Activated naive CD4-positive, alpha-beta T cell treated with anti-CD3 and anti-CD28 coated beads, Interleukin-2, amount 10 ng/mL, durations not matched to agents 7 days and 5 days (primary cell): ENCODE measurements around the gene CCNB1.
A peak's percentile ranks its signal among the peaks of the same experiment; 100 is the strongest.
"Not testable (repeated sequence)": the region's sequence is repeated elsewhere in the genome, so short reads cannot be mapped to it uniquely, and the experiment has no call there.

Experiments
- CTCF ChIA-PET: fragments of 350-600 bp; sonication (Branson Sonifier 250); formaldehyde crosslinking; loops from one replicate; lab custom pipeline; 2021; ENCODE audit warnings: antibody characterized with exemption; lab: Charles Lee
- DNase-seq: peaks from one replicate; pipeline ENCODE4 v3.0.0-alpha.2; 2020
- H3K27ac Mint-ChIP-seq: one replicate; pipeline ENCODE4 v1.8.0; 2021; ENCODE audit warnings: mild to moderate bottlenecking, moderate library complexity, mixed read lengths
- H3K27me3 Mint-ChIP-seq: one replicate; pipeline ENCODE4 v1.8.0; 2021; ENCODE audit warnings: mild to moderate bottlenecking, mixed read lengths
- H3K36me3 Mint-ChIP-seq: one replicate; pipeline ENCODE4 v1.8.0; 2021; ENCODE audit warnings: mixed read lengths
- H3K4me1 Mint-ChIP-seq: one replicate; pipeline ENCODE4 v1.8.0; 2021; ENCODE audit warnings: mixed read lengths
- H3K4me3 Mint-ChIP-seq: one replicate; pipeline ENCODE4 v1.8.0; 2021; ENCODE audit warnings: mild to moderate bottlenecking, moderate library complexity, mixed read lengths
- H3K9me3 Mint-ChIP-seq: one replicate; pipeline ENCODE4 v1.8.0; 2021; ENCODE audit warnings: mixed read lengths

The CCNB1 gene

GRCh38 chr5:69156456-69156855 is 10.5 kb upstream of the CCNB1 start:
- H3K36me3 Mint-ChIP-seq: no peaks in the 10 kb centered on the region
- no peak for DNase-seq
- H3K27ac Mint-ChIP-seq: no peak overlapping the region
- CTCF ChIA-PET: interaction anchor here (0.6 kb wide), 1 partner anchor 44 kb away, joined by 3 read pairs; no protein-coding TSS in a partner anchor
- H3K4me1 Mint-ChIP-seq: no peaks in the 10 kb centered on the region
- H3K9me3 Mint-ChIP-seq: no peaks in the 10 kb centered on the region
- H3K4me3 Mint-ChIP-seq: no peak overlapping the region
- peaks cover 5% of the 10 kb centered on the region for H3K27me3 Mint-ChIP-seq

DNA sequence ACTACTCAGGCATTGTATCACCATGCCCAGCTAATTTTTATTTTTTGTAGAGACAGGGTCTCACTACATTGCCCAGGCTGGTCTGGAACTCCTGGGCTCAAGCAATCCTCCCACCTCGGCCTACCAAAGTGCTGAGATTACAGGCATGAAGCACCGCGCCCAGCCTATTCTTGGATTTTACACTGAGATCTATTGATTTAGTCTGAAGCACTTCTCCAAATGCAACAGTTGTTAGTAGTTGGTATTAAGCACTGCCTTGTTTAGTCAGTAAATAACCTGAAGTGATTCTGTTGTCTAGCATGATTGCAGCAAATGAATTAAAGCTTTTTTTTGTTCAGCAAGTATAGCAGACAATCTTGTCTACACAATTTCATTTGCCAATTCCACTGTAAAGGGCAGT is 8.9 kb upstream of the CCNB1 start:
- CTCF ChIA-PET: interaction anchor here (1.0 kb wide), 1 partner anchor 26 kb away, joined by 3 read pairs; no protein-coding TSS in a partner anchor

GRCh38 chr5:69160651-69161050 is 6.3 kb upstream of the CCNB1 start:
- H3K27ac Mint-ChIP-seq: no peak overlapping the region
- DNase-seq: no peak
- H3K9me3 Mint-ChIP-seq: no peaks in the 10 kb centered on the region
- no peaks in the 10 kb centered on the region for H3K36me3 Mint-ChIP-seq
- no peak overlapping the region for H3K4me3 Mint-ChIP-seq
- peaks cover under 1% of the 10 kb centered on the region for H3K4me1 Mint-ChIP-seq
- CTCF ChIA-PET: no interaction called here
- H3K27me3 Mint-ChIP-seq: no peaks in the 10 kb centered on the region

More for the DNA sequence above, 8.9 kb upstream of the CCNB1 start:
- DNase-seq: no peak
- no peaks in the 10 kb centered on the region for H3K36me3 Mint-ChIP-seq
- peaks cover 5% of the 10 kb centered on the region for H3K27me3 Mint-ChIP-seq
- H3K4me3 Mint-ChIP-seq: no peak overlapping the region
- H3K27ac Mint-ChIP-seq: no peak overlapping the region
- H3K4me1 Mint-ChIP-seq: no peaks in the 10 kb centered on the region
- H3K9me3 Mint-ChIP-seq: no peaks in the 10 kb centered on the region

GRCh38 chr5:69167493-69167855 is 524 bp downstream of the CCNB1 start:
- H3K9me3 Mint-ChIP-seq: peaks cover 1% of the 10 kb centered on the region
- peaks cover 49% of the 10 kb centered on the region for H3K4me1 Mint-ChIP-seq
- no peaks in the 10 kb centered on the region for H3K27me3 Mint-ChIP-seq
- peak overlapping the region; percentile 90 for H3K27ac Mint-ChIP-seq
- peaks cover 44% of the 10 kb centered on the region for H3K36me3 Mint-ChIP-seq
- peak overlapping the region; percentile 94 for H3K4me3 Mint-ChIP-seq
- CTCF ChIA-PET: interaction anchor here (0.9 to 1.5 kb wide), 2 partner anchors 22 to 74 kb away, joined by 3 to 4 read pairs; partner anchors contain the start of genes CENPH and SLC30A5
- DNase-seq: peak; percentile 26

DNA sequence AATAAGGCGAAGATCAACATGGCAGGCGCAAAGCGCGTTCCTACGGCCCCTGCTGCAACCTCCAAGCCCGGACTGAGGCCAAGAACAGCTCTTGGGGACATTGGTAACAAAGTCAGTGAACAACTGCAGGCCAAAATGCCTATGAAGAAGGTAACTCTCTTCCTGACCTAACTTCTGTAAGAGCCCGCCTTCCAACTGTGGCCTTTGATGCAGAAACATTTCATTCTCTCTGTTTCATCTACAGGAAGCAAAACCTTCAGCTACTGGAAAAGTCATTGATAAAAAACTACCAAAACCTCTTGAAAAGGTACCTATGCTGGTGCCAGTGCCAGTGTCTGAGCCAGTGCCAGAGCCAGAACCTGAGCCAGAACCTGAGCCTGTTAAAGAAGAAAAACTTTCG is 979 bp downstream of the CCNB1 start:
- peak; percentile 27 for DNase-seq
- H3K4me1 Mint-ChIP-seq: peaks cover 52% of the 10 kb centered on the region
- H3K4me3 Mint-ChIP-seq: peak overlapping the region; percentile 94
- H3K9me3 Mint-ChIP-seq: peaks cover 1% of the 10 kb centered on the region
- no peaks in the 10 kb centered on the region for H3K27me3 Mint-ChIP-seq
- H3K27ac Mint-ChIP-seq: peak overlapping the region; percentile 90
- peaks cover 46% of the 10 kb centered on the region for H3K36me3 Mint-ChIP-seq
- CTCF ChIA-PET: interaction anchor here (0.9 kb wide), 1 partner anchor 22 kb away, joined by 3 read pairs; the partner anchor contains the start of gene CENPH

- Mint-ChIP-seq H3K4me3 (no peak overlapping the region), H3K36me3 (peaks cover 67% of the 10 kb centered on the region), H3K9me3 (peaks cover 1% of the 10 kb centered on the region), H3K27me3 (no peaks in the 10 kb centered on the region), H3K4me1 (peaks cover 55% of the 10 kb centered on the region), H3K27ac (no peak overlapping the region)
- CTCF ChIA-PET: interaction anchor here (2.0 kb wide), 1 partner anchor 77 kb away, joined by 5 read pairs; the partner anchor contains the start of gene SLC30A5
- no peak for DNase-seq
These were observed 3.5 kb downstream of the CCNB1 start for GRCh38 chr5:69170495-69170894.

GRCh38 chr5:69170969-69171368 is 4.0 kb downstream of the CCNB1 start:
- H3K27ac Mint-ChIP-seq: no peak overlapping the region
- H3K9me3 Mint-ChIP-seq: peaks cover 1% of the 10 kb centered on the region
- peaks cover 51% of the 10 kb centered on the region for H3K4me1 Mint-ChIP-seq
- H3K36me3 Mint-ChIP-seq: peaks cover 70% of the 10 kb centered on the region
- DNase-seq: no peak
- H3K4me3 Mint-ChIP-seq: no peak overlapping the region
- CTCF ChIA-PET: no interaction called here
- no peaks in the 10 kb centered on the region for H3K27me3 Mint-ChIP-seq

GRCh38 chr5:69181659-69182293 is 14.8 kb downstream of the CCNB1 start:
- H3K4me1 Mint-ChIP-seq, H3K4me3 Mint-ChIP-seq, H3K9me3 Mint-ChIP-seq, DNase-seq, H3K27ac Mint-ChIP-seq, H3K27me3 Mint-ChIP-seq, CTCF ChIA-PET: not testable (repeated sequence)
- H3K36me3 Mint-ChIP-seq: peaks cover 11% of the 10 kb centered on the region

- Mint-ChIP-seq H3K27me3 (peaks cover 5% of the 10 kb centered on the region), H3K9me3 (peaks cover 3% of the 10 kb centered on the region), H3K36me3 (no peaks in the 10 kb centered on the region), H3K27ac (no peak overlapping the region), H3K4me3 (no peak overlapping the region), H3K4me1 (peaks cover 8% of the 10 kb centered on the region)
- DNase-seq: no peak
- CTCF ChIA-PET: no interaction called here
These were observed 17.7 kb downstream of the CCNB1 start for GRCh38 chr5:69184621-69185020.

- DNase-seq: no peak
- CTCF ChIA-PET: interaction anchor here (0.9 kb wide), 1 partner anchor 23 kb away, joined by 3 read pairs; no protein-coding TSS in a partner anchor
- peaks cover 8% of the 10 kb centered on the region for H3K36me3 Mint-ChIP-seq
- no peaks in the 10 kb centered on the region for H3K9me3 Mint-ChIP-seq
- H3K4me1 Mint-ChIP-seq: peaks cover 19% of the 10 kb centered on the region
- H3K4me3 Mint-ChIP-seq: no peak overlapping the region
- no peak overlapping the region for H3K27ac Mint-ChIP-seq
- H3K27me3 Mint-ChIP-seq: peaks cover 5% of the 10 kb centered on the region
These were observed 20.4 kb downstream of the CCNB1 start for GRCh38 chr5:69187342-69187741.

- Mint-ChIP-seq H3K27me3 (peaks cover 5% of the 10 kb centered on the region), H3K9me3 (no peaks in the 10 kb centered on the region)
- CTCF ChIA-PET: no interaction called here
These were observed 21.8 kb downstream of the CCNB1 start for GRCh38 chr5:69188811-69189161.

GRCh38 chr5:69189162-69190086 is 22.5 kb downstream of the CCNB1 start, which contains the start of gene CENPH:
Gene CENPH, plus strand, starts transcription at chr5:69189583. Its CDS starts 52 bp downstream, at chr5:69189635.
- CTCF ChIA-PET: interaction anchor here (0.6 to 1.2 kb wide), 4 partner anchors 9 to 83 kb away, joined by 3 to 4 read pairs (median 3); partner anchors contain the start of gene CDK7
- Mint-ChIP-seq H3K4me1 (peaks cover 19% of the 10 kb centered on the region), H3K9me3 (no peaks in the 10 kb centered on the region), H3K36me3 (peaks cover 9% of the 10 kb centered on the region), H3K27me3 (peaks cover 5% of the 10 kb centered on the region), H3K4me3 (peak within 1 kb of the TSS; percentile 93), H3K27ac (peak within 1 kb of the TSS; percentile 95)
- DNase-seq: peak; percentile 96

More at GRCh38 chr5:69188811-69189161, 21.8 kb downstream of the CCNB1 start:
- Mint-ChIP-seq H3K27ac (peak overlapping the region; percentile 95), H3K4me1 (peaks cover 19% of the 10 kb centered on the region), H3K4me3 (peak overlapping the region; percentile 93), H3K36me3 (peaks cover 9% of the 10 kb centered on the region)
- DNase-seq: no peak

GRCh38 chr5:69202497-69202896 is 35.5 kb downstream of the CCNB1 start:
- CTCF ChIA-PET: no interaction called here
- Mint-ChIP-seq H3K4me3 (no peak overlapping the region), H3K4me1 (no peaks in the 10 kb centered on the region), H3K27ac (no peak overlapping the region), H3K36me3 (peaks cover 15% of the 10 kb centered on the region), H3K27me3 (no peaks in the 10 kb centered on the region), H3K9me3 (no peaks in the 10 kb centered on the region)
- no peak for DNase-seq

DNA sequence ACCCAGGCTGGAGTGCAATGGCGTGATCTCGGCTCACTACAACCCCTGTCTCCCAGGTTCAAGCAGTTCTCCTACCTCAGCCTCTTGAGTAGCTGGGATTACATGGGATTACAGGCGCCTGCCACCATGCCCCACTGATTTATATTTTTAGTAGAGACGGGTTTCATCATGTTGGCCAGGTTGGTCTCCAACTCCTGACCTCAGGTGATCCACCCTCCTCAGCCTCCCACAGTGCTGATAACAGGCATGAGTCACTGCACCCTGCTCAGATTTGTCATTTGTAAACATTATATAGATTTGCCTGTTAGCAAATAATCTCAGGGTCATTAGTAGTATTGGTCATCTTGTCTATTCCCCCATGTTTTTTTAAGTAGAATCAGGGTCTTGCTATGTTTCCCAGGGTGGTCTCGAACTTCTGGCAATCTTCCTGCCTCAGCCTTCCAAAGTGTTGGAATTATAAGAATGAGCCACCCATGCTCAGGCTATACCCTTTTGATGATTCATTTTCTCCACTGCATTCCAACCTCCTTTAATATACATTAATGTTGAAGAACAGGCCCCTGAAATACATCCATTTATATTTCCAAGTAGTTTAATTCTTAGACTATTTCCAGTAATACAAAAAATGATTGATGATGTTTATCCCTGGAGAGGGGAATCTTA is 39.7 kb downstream of the CCNB1 start:
- H3K9me3 Mint-ChIP-seq: no peaks in the 10 kb centered on the region
- CTCF ChIA-PET: no interaction called here
- H3K27me3 Mint-ChIP-seq: no peaks in the 10 kb centered on the region
- no peak for DNase-seq
- H3K4me1 Mint-ChIP-seq: no peaks in the 10 kb centered on the region
- H3K27ac Mint-ChIP-seq: no peak overlapping the region
- peaks cover 16% of the 10 kb centered on the region for H3K36me3 Mint-ChIP-seq
- H3K4me3 Mint-ChIP-seq: no peak overlapping the region
